ENCODE measurements around the gene RAX2.

DNA sequence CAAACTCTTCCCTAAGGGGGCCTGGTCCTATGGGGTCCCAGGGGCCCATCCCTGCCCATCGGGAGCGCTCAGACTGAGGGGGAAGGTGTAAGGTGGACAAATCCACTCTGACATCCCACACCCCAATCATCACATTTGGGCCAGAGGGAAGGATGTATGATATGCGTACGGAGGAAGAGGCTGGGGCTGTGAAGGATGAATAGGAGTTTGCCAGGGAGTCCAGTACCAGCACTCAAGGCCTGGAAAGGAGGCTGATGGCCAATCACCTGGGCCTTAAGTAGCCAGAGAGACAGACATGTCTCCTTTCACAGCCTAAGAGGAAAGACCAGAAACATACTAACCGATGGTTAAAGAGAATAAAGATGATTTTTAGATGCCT lies 48.9 kb downstream of the RAX2 start:
- TF ChIP-seq POLR2AphosphoS5 (IDR thresholded peaks at IDR 0.05; ENCODE audit: borderline replicate concordance, low read depth, low read length) = no peak
- TF ChIP-seq EZH2 (IDR thresholded peaks at IDR 0.05) = no peak
